HL-60 (cell line): Measurements from ENCODE around the gene CHFR.

ENCODE experiments used
- DNase-seq, 2 experiments: peaks; one replicate each; pipeline ENCODE4 v3.0.0-alpha.2; 2010 to 2020; ENCODE audit warnings: low read depth in 1 of 2, low spot score in 1 of 2
- H3K27ac ChIP-seq: fragments of 250-450 bp; sonication (Bioruptor Pico); replicated peaks from 2 replicates; pipeline ENCODE4 v1.5.1; 2020; ENCODE audit warnings: mild to moderate bottlenecking, moderate library complexity
- H3K27me3 ChIP-seq: fragments of 250-450 bp; sonication (Bioruptor Pico); 2 replicates; pipeline ENCODE4 v1.5.1; 2021; ENCODE audit warnings: mild to moderate bottlenecking, moderate library complexity; ENCODE audit not compliant: insufficient read depth, poor library complexity, severe bottlenecking
- H3K4me3 ChIP-seq: replicated peaks from 2 replicates; pipeline ENCODE4 v1.5.1; 2011; ENCODE audit warnings: mild to moderate bottlenecking, control low read depth, low read length; ENCODE audit not compliant: insufficient read depth
- GABPA ChIP-seq: IDR thresholded peaks from 2 replicates; pipeline ENCODE4 v1.6.1; 2012; ENCODE audit warnings: low read depth
- POLR2AphosphoS5 ChIP-seq: IDR thresholded peaks from 2 replicates; pipeline ENCODE4 v1.6.1; 2012; ENCODE audit warnings: low read depth
- SPI1 ChIP-seq: IDR thresholded peaks from 2 replicates; pipeline ENCODE4 v1.6.1; 2012; ENCODE audit warnings: low read depth, mild to moderate bottlenecking, borderline replicate concordance
- TF ChIP-seq, protein P1 (sequence below): IDR thresholded peaks from 2 replicates; pipeline ENCODE4 v1.6.1; 2012; ENCODE audit warnings: low read depth; ENCODE audit not compliant: insufficient replicate concordance
- TF ChIP-seq, protein P2 (sequence below): IDR thresholded peaks from one replicate; pipeline ENCODE4 v1.5.1; 2011; ENCODE audit warnings: low read length, control low read depth, inconsistent platforms; ENCODE audit not compliant: insufficient read depth

The CHFR gene

DNA sequence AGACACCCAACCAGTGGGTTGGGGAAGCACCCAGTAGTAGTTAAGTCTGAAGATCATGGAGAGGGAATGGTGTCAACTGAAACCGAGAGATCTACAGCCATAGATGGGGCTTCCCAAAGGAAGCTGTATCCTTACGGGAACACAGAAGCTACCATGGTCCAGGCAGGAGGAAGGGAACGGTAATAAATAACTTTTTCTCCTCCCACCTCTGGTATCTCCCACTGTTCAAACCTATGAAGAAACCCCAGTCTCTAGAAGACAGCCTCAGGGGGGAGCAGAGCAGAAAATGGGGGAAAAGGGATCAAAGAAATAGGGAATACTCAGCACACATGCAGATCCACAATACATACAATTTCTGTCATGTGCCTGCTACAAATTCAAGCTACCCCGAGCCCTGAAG is 35.3 kb upstream of the CHFR start:
- no peak for TF ChIP-seq POLR2AphosphoS5
- TF ChIP-seq, protein P1, sequence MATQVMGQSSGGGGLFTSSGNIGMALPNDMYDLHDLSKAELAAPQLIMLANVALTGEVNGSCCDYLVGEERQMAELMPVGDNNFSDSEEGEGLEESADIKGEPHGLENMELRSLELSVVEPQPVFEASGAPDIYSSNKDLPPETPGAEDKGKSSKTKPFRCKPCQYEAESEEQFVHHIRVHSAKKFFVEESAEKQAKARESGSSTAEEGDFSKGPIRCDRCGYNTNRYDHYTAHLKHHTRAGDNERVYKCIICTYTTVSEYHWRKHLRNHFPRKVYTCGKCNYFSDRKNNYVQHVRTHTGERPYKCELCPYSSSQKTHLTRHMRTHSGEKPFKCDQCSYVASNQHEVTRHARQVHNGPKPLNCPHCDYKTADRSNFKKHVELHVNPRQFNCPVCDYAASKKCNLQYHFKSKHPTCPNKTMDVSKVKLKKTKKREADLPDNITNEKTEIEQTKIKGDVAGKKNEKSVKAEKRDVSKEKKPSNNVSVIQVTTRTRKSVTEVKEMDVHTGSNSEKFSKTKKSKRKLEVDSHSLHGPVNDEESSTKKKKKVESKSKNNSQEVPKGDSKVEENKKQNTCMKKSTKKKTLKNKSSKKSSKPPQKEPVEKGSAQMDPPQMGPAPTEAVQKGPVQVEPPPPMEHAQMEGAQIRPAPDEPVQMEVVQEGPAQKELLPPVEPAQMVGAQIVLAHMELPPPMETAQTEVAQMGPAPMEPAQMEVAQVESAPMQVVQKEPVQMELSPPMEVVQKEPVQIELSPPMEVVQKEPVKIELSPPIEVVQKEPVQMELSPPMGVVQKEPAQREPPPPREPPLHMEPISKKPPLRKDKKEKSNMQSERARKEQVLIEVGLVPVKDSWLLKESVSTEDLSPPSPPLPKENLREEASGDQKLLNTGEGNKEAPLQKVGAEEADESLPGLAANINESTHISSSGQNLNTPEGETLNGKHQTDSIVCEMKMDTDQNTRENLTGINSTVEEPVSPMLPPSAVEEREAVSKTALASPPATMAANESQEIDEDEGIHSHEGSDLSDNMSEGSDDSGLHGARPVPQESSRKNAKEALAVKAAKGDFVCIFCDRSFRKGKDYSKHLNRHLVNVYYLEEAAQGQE = no peak
- TF ChIP-seq SPI1 = no peak
- TF ChIP-seq GABPA = no peak
- TF ChIP-seq, protein P2, sequence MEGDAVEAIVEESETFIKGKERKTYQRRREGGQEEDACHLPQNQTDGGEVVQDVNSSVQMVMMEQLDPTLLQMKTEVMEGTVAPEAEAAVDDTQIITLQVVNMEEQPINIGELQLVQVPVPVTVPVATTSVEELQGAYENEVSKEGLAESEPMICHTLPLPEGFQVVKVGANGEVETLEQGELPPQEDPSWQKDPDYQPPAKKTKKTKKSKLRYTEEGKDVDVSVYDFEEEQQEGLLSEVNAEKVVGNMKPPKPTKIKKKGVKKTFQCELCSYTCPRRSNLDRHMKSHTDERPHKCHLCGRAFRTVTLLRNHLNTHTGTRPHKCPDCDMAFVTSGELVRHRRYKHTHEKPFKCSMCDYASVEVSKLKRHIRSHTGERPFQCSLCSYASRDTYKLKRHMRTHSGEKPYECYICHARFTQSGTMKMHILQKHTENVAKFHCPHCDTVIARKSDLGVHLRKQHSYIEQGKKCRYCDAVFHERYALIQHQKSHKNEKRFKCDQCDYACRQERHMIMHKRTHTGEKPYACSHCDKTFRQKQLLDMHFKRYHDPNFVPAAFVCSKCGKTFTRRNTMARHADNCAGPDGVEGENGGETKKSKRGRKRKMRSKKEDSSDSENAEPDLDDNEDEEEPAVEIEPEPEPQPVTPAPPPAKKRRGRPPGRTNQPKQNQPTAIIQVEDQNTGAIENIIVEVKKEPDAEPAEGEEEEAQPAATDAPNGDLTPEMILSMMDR = no peak
- H3K27ac ChIP-seq = no peak overlapping the region
- DNase-seq = no peak

DNA sequence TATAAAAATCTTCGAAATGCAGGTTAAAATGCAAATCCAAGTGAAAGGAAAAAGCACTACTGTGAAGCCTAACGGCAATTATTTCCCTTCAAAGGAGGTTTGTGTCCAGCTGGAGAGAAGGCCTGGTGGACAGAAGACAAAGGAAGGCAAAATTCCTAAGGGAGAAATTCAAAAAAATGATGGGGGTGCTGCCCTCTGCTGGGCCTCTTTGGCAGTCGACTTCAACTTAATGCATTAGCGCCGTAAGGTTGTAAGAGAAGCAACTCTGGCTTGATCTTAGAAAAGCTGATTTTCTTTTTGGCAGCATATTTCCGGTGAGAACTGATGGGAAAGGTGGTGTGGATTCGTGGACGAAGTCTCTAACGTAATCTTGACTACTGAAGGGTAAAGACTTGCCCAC is 34.3 kb upstream of the CHFR start:
- no peak for DNase-seq
- TF ChIP-seq, protein P1 = no peak
- TF ChIP-seq GABPA (no peak), POLR2AphosphoS5 (no peak), SPI1 (no peak)
- TF ChIP-seq, protein P2 = no peak
- Histone ChIP-seq H3K4me3 (no peak overlapping the region), H3K27me3 (no peaks in the 10 kb centered on the region), H3K27ac (no peak overlapping the region)

More for the DNA sequence above, 35.3 kb upstream of the CHFR start:
- H3K27me3 ChIP-seq = no peaks in the 10 kb centered on the region
- no peak overlapping the region for H3K4me3 ChIP-seq

DNA sequence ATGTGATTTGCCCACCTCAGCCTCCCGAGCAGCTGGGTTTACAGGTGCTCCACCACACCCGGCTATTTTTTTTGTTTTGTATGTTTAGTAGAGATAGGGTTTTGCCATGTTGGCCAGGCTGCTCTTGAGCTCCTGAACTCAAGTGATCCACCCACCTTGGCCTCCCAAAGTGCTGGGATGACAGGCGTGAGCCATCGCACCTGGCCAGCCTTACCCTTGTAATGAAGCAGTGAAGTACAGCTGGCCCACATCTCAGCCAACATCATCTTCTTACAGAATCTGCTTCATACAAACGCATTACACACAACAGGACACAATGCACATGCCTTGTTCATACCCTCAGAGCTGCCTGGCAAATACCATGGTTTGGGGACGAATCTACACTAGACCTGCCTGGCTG is 31.3 kb upstream of the CHFR start:
- TF ChIP-seq SPI1 (no peak), POLR2AphosphoS5 (no peak), GABPA (no peak)
- TF ChIP-seq, protein P2 = no peak
- TF ChIP-seq, protein P1 = no peak
- H3K4me3 ChIP-seq = no peak overlapping the region
- no peaks in the 10 kb centered on the region for H3K27me3 ChIP-seq
- H3K27ac ChIP-seq = no peak overlapping the region
- DNase-seq = no peak
